K562 treated with DMSO at 1 percent for 12 hours (cell line): ENCODE data around the gene MON1A. TPM values are rescaled to one million over a fixed set of nuclear protein-coding genes. Genes with fewer than 3 reads are reported as not detected.

Source experiments
- total RNA-seq: library from RNA; unstranded; fragments of 300-600 nt; gene quantifications from 2 replicates; pipeline ENCODE4 v1.2.3, GENCODE V29; 2022; ENCODE audit not compliant: insufficient read depth

Gene MON1A, protein sequence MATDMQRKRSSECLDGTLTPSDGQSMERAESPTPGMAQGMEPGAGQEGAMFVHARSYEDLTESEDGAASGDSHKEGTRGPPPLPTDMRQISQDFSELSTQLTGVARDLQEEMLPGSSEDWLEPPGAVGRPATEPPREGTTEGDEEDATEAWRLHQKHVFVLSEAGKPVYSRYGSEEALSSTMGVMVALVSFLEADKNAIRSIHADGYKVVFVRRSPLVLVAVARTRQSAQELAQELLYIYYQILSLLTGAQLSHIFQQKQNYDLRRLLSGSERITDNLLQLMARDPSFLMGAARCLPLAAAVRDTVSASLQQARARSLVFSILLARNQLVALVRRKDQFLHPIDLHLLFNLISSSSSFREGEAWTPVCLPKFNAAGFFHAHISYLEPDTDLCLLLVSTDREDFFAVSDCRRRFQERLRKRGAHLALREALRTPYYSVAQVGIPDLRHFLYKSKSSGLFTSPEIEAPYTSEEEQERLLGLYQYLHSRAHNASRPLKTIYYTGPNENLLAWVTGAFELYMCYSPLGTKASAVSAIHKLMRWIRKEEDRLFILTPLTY
- 11.1 and 13.7 TPM in 2 replicates for total RNA-seq

DNA sequence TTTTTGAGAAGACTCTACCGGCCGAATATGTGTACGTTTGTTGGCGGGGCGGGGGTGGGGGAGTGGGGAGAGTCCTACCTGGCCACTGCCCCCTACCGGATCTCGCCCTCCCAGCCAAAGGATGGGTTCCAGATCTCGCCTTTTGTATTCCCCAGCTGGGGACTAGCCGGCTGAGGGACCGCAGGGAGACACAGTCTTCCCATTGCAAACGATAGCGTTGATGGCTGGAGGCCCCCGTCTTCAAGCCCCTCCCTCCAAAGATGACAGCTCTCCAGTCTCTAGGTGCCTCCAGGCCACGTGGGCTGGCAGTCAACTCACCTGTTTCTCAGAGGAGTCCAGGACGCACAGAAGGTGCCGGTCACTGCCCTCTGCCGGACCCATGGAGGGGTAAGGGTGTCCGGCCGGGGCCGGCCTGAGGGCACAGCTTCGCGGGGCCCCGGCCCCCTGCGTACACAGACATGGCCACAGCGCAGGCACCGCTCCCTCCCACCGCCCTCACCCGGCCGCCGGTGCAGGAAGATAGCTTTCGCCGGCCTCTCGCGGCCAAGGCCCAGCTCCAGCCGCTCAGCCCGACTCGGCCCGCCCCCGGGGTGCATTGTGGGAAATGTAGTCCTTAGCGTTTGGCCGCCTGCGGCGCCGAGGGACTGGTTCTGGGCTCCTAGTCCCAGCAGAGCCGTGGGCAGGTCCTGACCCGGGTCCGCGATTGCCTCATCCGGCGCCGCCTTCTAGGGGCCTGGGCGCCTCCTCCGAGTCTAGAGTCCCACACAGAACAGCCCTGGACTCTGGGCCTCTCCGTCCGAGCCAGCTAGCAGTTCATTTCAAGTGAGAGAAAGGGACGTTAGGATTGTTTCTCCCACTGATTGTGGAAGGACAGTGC is at the start of gene MON1A:
Gene MON1A (minus strand): TSS at position 521 of the 877 bp plus-strand sequence. CDS start 16,465 bp downstream, outside the sequence.

GRCh38 chr3:49939858-49940666 is 10.5 kb upstream of the MON1A start, which contains the start of gene RBM6:
Gene RBM6, plus strand, starts transcription at chr3:49940150. Its CDS starts 22,492 bp downstream, at chr3:49962642.

GRCh38 chr3:49903451-49904424 is 25.9 kb downstream of the MON1A start, which contains the start of gene MST1R:
Gene MST1R, minus strand, starts transcription at chr3:49903873. Its CDS starts 264 bp downstream, at chr3:49903609.

GRCh38 chr3:49869525-49870126 is 60.0 kb downstream of the MON1A start, which contains the start of gene CAMKV:
Gene CAMKV, minus strand, starts transcription at chr3:49869906. Its CDS starts 7,518 bp downstream, at chr3:49862388.

Other genes with a start within 250 kb of the MON1A start
- 0.57 and 2.5 TPM in 2 replicates for gene MST1, start 240.3 kb downstream of the MON1A start, total RNA-seq
- gene RNF123, start 240.3 kb downstream of the MON1A start, total RNA-seq = 24.4 and 32.7 TPM in 2 replicates
- 2.6 and 6.2 TPM in 2 replicates for gene AMIGO3, start 210.1 kb downstream of the MON1A start, total RNA-seq
- 10.2 and 15.5 TPM in 2 replicates for gene GMPPB, start 205.9 kb downstream of the MON1A start, total RNA-seq
- 22.7 and 36.2 TPM in 2 replicates for gene IP6K1, start 143.3 kb downstream of the MON1A start, total RNA-seq
- not detected in 2 replicates for gene CDHR4, start 129.9 kb downstream of the MON1A start, total RNA-seq
- gene INKA1, start 126.5 kb downstream of the MON1A start, total RNA-seq = 1.7 and 3.5 TPM in 2 replicates
- 13.2 and 13.4 TPM in 2 replicates for gene UBA7, start 115.9 kb downstream of the MON1A start, total RNA-seq
- gene TRAIP, start 73.2 kb downstream of the MON1A start, total RNA-seq = 16.7 and 24.1 TPM in 2 replicates
- not detected in 2 replicates for gene CAMKV, start 59.9 kb downstream of the MON1A start, total RNA-seq
- gene MST1R, start 25.9 kb downstream of the MON1A start, total RNA-seq = 1.7 and 7.2 TPM in 2 replicates
- gene RBM6, start 10.3 kb upstream of the MON1A start, total RNA-seq = 23.7 and 45.8 TPM in 2 replicates
- 34.3 and 74.7 TPM in 2 replicates for gene RBM5, start 159.1 kb upstream of the MON1A start, total RNA-seq
- 1.2 and 3.0 TPM in 2 replicates for gene SEMA3F, start 225.5 kb upstream of the MON1A start, total RNA-seq